MCF 10A (cell line): Measurements from ENCODE around the gene ARHGAP10. TPM values are rescaled to one million over a fixed set of nuclear protein-coding genes. Genes with fewer than 3 reads are reported as not detected.

ENCODE experiments used
- BruUV-seq: library from RNA; stranded (reverse); fragments of 400-500 nt; replicated peaks from 2 replicates; lab custom pipeline; 2021; lab: Mats Ljungman, UMichigan
- CTCF ChIA-PET: fragments of 300-600 bp; sonication (Branson Sonifier 250); formaldehyde crosslinking; extraction: SDS; loops from one replicate; lab custom pipeline; 2021; ENCODE audit warnings: antibody characterized with exemption, inconsistent platforms; lab: Yijun Ruan, JAX
- POLR2A ChIA-PET: fragments of 300-600, 350-650 bp; sonication (Branson Sonifier 250); formaldehyde crosslinking; extraction: SDS; loops from one replicate; lab custom pipeline; 2020; ENCODE audit warnings: antibody characterized with exemption, inconsistent platforms; lab: Yijun Ruan, JAX
- DNase-seq: peaks from one replicate; pipeline ENCODE4 v3.0.0-alpha.2; 2018; ENCODE audit not compliant: unreplicated experiment
- H3K27ac Mint-ChIP-seq: one replicate; pipeline ENCODE4 v1.8.0; 2022; ENCODE audit warnings: mild to moderate bottlenecking, low read depth, mixed read lengths; ENCODE audit not compliant: unreplicated experiment
- H3K27me3 Mint-ChIP-seq: one replicate; pipeline ENCODE4 v1.8.0; 2022; ENCODE audit warnings: mixed read lengths; ENCODE audit not compliant: insufficient read depth, unreplicated experiment
- H3K36me3 Mint-ChIP-seq: one replicate; pipeline ENCODE4 v1.8.0; 2022; ENCODE audit warnings: mild to moderate bottlenecking, moderate library complexity, mixed read lengths; ENCODE audit not compliant: insufficient read depth, unreplicated experiment
- H3K4me1 Mint-ChIP-seq: one replicate; pipeline ENCODE4 v1.8.0; 2022; ENCODE audit warnings: mixed read lengths; ENCODE audit not compliant: insufficient read depth, unreplicated experiment
- H3K4me3 Mint-ChIP-seq: one replicate; pipeline ENCODE4 v1.8.0; 2022; ENCODE audit warnings: mild to moderate bottlenecking, moderate library complexity, mixed read lengths; ENCODE audit not compliant: unreplicated experiment
- H3K9me3 Mint-ChIP-seq: one replicate; pipeline ENCODE4 v1.8.0; 2022; ENCODE audit warnings: mixed read lengths; ENCODE audit not compliant: unreplicated experiment
- CTCF ChIP-seq: fragments of 200-600 bp; IDR thresholded peaks from one replicate; pipeline ENCODE4 v1.8.0; 2022; ENCODE audit warnings: antibody characterized with exemption, mild to moderate bottlenecking; ENCODE audit not compliant: unreplicated experiment
- intact Hi-C: fragments of 100-400 bp; cut with micrococcal nuclease; formaldehyde crosslinking; loops from 2 replicates; pipeline ENCODE4 v1.14.1; 2022
- total RNA-seq: library from RNA; stranded (reverse); gene quantifications from 2 replicates; pipeline ENCODE4 v1.2.3, GENCODE V29; 2022

The ARHGAP10 gene
- total RNA-seq, 1 experiment from 2014 or later, result 22.4 TPM

GRCh38 chr4:147724468-147725201 lies 7.3 kb upstream of the ARHGAP10 start:
- Mint-ChIP-seq H3K27me3 (no peaks in the 10 kb centered on the region), H3K4me1 (peaks cover 12% of the 10 kb centered on the region), H3K36me3 (no peaks in the 10 kb centered on the region), H3K9me3 (no peaks in the 10 kb centered on the region), H3K27ac (no peak overlapping the region), H3K4me3 (no peak overlapping the region)
- DNase-seq, result no peak
- TF ChIP-seq CTCF, result no peak
- no TSS peak for BruUV-seq
- POLR2A ChIA-PET, result no interaction called here
- CTCF ChIA-PET, result interaction anchor here (1.5 to 4.9 kb wide), 2 partner anchors 16 to 142 kb away, joined by 4 to 28 read pairs; no protein-coding TSS in a partner anchor
- intact Hi-C loops, result no loop called here

DNA sequence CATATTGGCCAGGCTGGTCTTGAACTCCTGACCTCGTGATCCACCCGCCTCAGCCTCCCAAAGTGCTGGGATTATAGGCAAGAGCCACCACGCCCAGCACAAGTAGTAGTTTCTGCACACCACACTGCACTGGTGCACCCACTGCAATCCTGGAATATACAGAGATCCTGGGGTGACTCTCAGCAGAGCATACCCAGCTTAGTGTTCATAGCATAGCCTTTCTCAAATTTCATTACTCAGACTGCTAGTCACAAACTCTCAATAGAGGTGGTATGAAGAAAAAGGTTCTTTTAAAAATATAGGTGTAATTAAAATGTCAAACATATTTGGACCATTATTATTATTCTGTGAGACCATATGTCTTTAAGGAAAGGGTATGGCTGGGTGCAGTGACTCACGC lies 6.2 kb upstream of the ARHGAP10 start:
- no peak for TF ChIP-seq CTCF
- Mint-ChIP-seq H3K27me3 (no peaks in the 10 kb centered on the region), H3K27ac (no peak overlapping the region), H3K36me3 (no peaks in the 10 kb centered on the region), H3K4me1 (peaks cover 12% of the 10 kb centered on the region), H3K4me3 (no peak overlapping the region), H3K9me3 (no peaks in the 10 kb centered on the region)
- no peak for DNase-seq
- BruUV-seq, result no TSS peak
- intact Hi-C loops, result no loop called here
- POLR2A ChIA-PET, result no interaction called here
- CTCF ChIA-PET, result interaction anchor here (4.9 kb wide), 1 partner anchor 141 kb away, joined by 28 read pairs; no protein-coding TSS in a partner anchor

- H3K4me1 Mint-ChIP-seq, result peaks cover 12% of the 10 kb centered on the region
- DNase-seq, result peak; percentile 46
- no peaks in the 10 kb centered on the region for H3K27me3 Mint-ChIP-seq
- ChIA-PET CTCF (interaction anchor here (0.6 to 4.9 kb wide), 4 partner anchors 8 to 139 kb away, joined by 3 to 28 read pairs (median 4); no protein-coding TSS in a partner anchor), POLR2A (interaction anchor here (0.7 to 1.4 kb wide), 3 partner anchors 13 to 109 kb away, joined by 3 to 4 read pairs (median 3); no protein-coding TSS in a partner anchor)
- no peaks in the 10 kb centered on the region for H3K36me3 Mint-ChIP-seq
- intact Hi-C loops, result no loop called here
- TF ChIP-seq CTCF, result no peak
- H3K27ac Mint-ChIP-seq, result no peak overlapping the region
- no peak overlapping the region for H3K4me3 Mint-ChIP-seq
- no TSS peak for BruUV-seq
- H3K9me3 Mint-ChIP-seq, result no peaks in the 10 kb centered on the region
Measured at GRCh38 chr4:147727476-147728028, 4.3 kb upstream of the ARHGAP10 start.

- TF ChIP-seq CTCF, result no peak
- no peak for DNase-seq
- Mint-ChIP-seq H3K4me1 (peaks cover 25% of the 10 kb centered on the region), H3K9me3 (no peaks in the 10 kb centered on the region), H3K27me3 (no peaks in the 10 kb centered on the region), H3K4me3 (no peak overlapping the region), H3K27ac (no peak overlapping the region), H3K36me3 (no peaks in the 10 kb centered on the region)
- no TSS peak for BruUV-seq
- POLR2A ChIA-PET, result interaction anchor here (0.6 to 3.3 kb wide), 3 partner anchors 16 to 62 kb away, joined by 4 to 21 read pairs (median 16); no protein-coding TSS in a partner anchor
- CTCF ChIA-PET, result interaction anchor here (0.6 to 4.9 kb wide), 5 partner anchors 9 to 136 kb away, joined by 3 to 36 read pairs (median 8); no protein-coding TSS in a partner anchor
- intact Hi-C loops, result loop anchor here (5.0 kb wide), 1 partner anchor 37 kb away; no protein-coding TSS in a partner anchor
Measured at GRCh38 chr4:147730333-147730732, 1.6 kb upstream of the ARHGAP10 start.
